ENCODE measurements around the gene CLDN15.
A peak's percentile ranks its signal among the peaks of the same experiment; 100 is the strongest.
"Not testable (repeated sequence)": the region's sequence is repeated elsewhere in the genome, so short reads cannot be mapped to it uniquely, and the experiment has no call there.

Gene CLDN15

GRCh38 chr7:101222275-101222830 is 15.2 kb downstream of the CLDN15 start:
- DNase-seq (ENCODE audit: low spot score): no peak

GRCh38 chr7:101220295-101220694 is 17.3 kb downstream of the CLDN15 start:
- no peak for DNase-seq (ENCODE audit: low spot score)

- no peak for DNase-seq (ENCODE audit: low spot score)
Measured at GRCh38 chr7:101218236-101219125, 19.1 kb downstream of the CLDN15 start.

- DNase-seq (ENCODE audit: low spot score): peak; percentile 100
Measured at GRCh38 chr7:101217388-101218235, 20.0 kb downstream of the CLDN15 start, which contains the start of the genes PLOD3 and ZNHIT1. Gene PLOD3 (minus strand): TSS chr7:101217581. CDS start chr7:101217274, 307 bp downstream. Gene ZNHIT1 (plus strand): TSS chr7:101218165. CDS start chr7:101218196, 31 bp downstream.

- no peak for DNase-seq (ENCODE audit: low spot score)
Measured at GRCh38 chr7:101216860-101217387, 20.7 kb downstream of the CLDN15 start.

- DNase-seq (ENCODE audit: low spot score): peak; percentile 60
Measured at GRCh38 chr7:101216001-101216859, 21.4 kb downstream of the CLDN15 start.

GRCh38 chr7:101212014-101212413 is 25.6 kb downstream of the CLDN15 start:
- no peak for DNase-seq (ENCODE audit: low spot score)

- DNase-seq (ENCODE audit: low spot score): no peak
Measured at GRCh38 chr7:101211501-101211900, 26.1 kb downstream of the CLDN15 start.

GRCh38 chr7:101210143-101210542 is 27.5 kb downstream of the CLDN15 start:
- DNase-seq (ENCODE audit: low spot score): no peak

GRCh38 chr7:101208794-101209193 is 28.8 kb downstream of the CLDN15 start:
- no peak for DNase-seq (ENCODE audit: low spot score)

- DNase-seq (ENCODE audit: low spot score): no peak
Measured at GRCh38 chr7:101207459-101207858, 30.1 kb downstream of the CLDN15 start.

- no peak for DNase-seq (ENCODE audit: low spot score)
Measured at GRCh38 chr7:101206665-101207042, 30.9 kb downstream of the CLDN15 start.

- no peak for DNase-seq (ENCODE audit: low spot score)
Measured at GRCh38 chr7:101205901-101206664, 31.5 kb downstream of the CLDN15 start.

GRCh38 chr7:101203740-101204738 is 33.6 kb downstream of the CLDN15 start:
- not testable (repeated sequence) for DNase-seq (ENCODE audit: low spot score)

- no peak for DNase-seq (ENCODE audit: low spot score)
Measured at GRCh38 chr7:101202603-101202918, 35.0 kb downstream of the CLDN15 start.

GRCh38 chr7:101201695-101202602 is 35.7 kb downstream of the CLDN15 start:
- no peak for DNase-seq (ENCODE audit: low spot score)

- no peak for DNase-seq (ENCODE audit: low spot score)
Measured at GRCh38 chr7:101200862-101201599, 36.6 kb downstream of the CLDN15 start, which contains the start of gene MOGAT3. Gene MOGAT3 (minus strand): TSS chr7:101201036. CDS start chr7:101200854, 182 bp downstream.
